HG03039 (cell line): ENCODE measurements around the gene FER1L5.

Experiments used
- ATAC-seq: cut with Tn5 transposase; IDR thresholded peaks from one replicate; pipeline ENCODE4 v1.9.1; 2021; ENCODE audit warnings: mild to moderate bottlenecking, moderate library complexity; ENCODE audit not compliant: unreplicated experiment

FER1L5 gene

DNA sequence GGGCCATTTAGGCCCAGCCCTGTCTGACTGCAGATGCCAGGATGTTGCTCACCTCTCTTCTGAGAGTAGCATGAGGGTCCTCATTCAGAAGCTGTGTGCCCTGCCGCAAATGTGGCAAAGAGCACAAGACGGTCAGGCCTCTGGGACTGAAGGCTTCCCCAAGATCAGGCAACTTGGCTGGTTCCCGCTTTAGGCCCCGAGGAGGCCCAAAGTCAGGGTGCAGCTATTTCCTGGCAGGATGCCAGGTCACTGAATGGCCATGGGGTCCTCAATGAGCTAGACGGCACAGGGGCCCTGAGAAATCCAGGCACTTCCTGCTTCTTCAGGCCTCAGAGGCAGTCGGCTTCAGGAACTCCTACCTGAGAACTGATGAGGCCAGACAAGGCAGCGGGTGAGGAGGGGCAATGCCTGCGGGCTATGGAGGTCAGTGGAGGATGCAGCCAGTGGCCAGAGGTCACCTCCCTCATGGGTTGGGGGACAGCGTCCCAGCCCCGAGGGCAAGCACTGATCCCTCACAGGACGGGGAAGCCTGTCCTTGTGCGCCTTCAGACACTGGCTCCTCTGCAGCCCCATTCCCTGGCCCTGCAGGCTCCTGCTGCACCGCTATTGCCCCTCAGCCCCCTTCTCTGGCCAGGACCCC lies 52.4 kb downstream of the FER1L5 start:
- ATAC-seq, result no peak

DNA sequence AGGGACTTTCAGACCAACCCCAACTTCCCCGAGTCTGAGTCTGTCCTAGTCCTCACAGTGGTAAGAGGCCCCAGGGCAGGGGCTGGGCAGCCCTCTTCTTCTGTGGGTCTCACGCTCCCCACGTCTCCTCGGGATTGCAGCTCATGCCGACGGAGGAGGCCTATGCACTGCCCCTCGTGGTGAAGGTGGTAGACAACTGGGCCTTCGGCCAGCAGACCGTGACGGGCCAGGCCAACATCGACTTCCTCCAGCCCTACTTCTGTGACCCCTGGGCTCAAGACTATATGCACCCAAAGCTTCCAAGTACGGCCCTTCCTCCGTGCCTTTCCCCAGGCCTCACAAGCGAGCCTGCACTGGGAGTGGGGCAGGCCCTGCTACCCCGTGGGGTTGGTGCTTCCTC lies 53.0 kb downstream of the FER1L5 start:
- ATAC-seq, result no peak

DNA sequence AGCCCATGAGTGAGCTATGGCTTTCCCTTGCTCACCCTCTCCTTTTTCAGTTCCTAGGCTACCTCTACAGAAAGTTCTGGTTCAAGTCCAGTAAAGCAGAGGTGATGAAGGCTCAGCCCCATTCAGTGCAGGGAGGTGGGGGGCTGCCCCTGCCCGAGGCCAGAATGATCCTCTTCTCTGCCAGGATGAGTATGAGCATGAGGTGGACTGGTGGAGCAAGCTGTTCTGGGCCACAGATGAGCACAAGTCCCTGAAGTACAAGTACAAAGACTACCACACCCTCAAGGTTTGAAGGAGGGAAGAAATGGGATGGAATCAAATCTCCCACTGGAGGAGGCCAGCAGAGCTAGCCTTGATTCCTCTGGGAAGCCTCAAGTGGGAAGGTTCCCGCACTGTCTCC lies 54.9 kb downstream of the FER1L5 start:
- ATAC-seq, result no peak

DNA sequence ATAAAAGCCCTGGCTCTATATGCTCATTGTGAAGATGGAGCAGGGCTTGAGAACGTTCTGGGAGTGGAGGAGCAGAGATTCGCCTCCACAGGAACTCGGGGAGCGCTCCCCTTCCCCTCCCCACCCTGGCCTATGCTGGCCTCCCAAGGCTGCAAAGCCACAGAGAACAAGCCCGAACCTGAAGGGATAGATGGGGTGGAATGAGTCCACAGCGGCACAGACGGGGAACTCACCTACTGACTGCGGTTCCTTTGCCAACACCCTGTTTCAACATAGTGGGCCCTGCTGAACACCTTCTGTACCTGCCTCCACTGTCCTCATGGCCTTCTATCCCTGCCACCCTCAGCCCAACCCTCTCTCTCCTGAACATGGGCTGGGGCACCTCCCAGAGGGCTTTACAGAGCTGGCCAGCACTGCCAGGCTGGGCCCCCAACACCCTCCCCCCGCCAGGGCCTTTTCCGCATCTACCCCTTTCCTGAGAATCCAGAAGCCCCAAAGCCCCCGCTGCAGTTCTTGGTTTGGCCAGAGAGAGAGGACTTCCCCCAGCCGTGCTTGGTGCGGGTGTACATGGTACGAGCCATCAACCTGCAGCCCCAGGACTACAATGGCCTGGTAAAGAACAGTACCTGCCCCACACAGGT lies 55.8 kb downstream of the FER1L5 start:
- ATAC-seq, result no peak

DNA sequence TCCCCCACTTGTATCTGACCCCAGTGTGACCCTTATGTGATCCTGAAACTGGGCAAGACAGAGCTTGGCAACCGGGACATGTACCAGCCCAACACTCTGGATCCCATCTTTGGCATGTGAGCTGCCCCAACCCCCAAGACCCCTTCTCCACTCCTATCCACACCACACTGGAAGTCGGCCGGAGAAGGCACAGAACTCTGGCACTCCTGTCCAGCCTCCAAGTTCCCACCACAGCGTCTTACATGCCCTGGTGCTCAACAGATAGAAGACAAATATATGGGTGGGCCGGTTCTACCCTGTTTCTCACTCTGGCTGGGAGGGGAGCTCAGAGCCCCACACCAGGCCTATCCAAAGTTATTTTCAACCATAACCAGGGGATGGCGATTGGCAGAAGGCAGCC lies 56.5 kb downstream of the FER1L5 start:
- ATAC-seq, result no peak

DNA sequence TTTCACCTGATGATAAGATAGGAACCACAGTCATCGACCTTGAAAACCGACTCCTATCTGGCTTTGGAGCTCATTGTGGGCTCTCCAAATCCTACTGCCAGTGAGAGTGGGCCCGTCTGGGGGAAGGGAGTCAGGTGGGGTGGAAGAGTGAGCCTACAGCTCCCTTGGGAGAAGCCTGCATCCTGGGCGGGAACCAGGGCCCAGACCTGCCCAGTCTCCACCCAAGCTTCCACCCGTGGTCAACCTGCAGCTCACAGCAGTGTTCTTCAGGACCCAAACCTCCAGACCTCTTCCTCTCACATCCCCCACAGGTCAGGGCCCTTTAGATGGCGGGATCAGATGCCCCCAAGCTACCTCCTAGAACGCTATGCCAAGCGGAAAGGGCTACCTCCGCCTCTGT lies 57.1 kb downstream of the FER1L5 start:
- ATAC-seq, result no peak

DNA sequence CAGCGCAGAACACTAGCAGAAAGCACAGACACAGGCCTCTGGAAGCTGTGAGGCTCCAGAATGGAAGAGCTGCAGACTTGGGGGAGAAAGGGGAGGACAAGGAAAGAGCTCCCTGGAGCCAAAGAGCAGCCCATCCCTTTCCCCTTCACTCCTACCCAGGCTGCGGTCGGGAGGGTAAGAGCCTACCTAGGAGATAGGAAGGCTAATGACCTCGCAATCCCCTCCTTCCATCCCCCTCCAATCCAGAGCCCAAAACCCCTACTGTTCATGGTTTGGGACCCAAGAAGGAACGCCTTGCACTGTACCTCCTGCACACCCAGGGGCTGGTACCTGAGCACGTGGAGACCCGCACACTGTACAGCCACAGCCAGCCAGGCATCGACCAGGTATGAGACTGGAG lies 57.5 kb downstream of the FER1L5 start:
- no peak for ATAC-seq

DNA sequence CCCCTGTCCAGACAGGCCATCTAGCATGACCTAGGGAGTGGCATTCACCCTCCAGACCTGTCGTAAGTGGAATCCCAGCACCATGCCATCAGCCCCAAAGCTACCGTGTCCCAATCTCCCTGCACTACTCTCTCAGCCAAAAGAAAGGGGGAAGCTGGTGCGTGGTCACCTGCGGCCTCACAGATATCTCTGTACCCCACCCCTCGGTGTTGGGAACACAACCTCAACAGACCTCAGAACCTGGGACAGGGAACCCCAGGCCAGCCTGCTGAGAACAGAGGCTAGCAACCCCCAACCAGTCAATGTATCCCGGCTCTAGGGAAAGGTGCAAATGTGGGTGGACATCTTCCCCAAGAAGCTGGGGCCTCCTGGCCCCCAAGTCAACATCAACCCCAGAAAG lies 59.1 kb downstream of the FER1L5 start:
- ATAC-seq, result no peak

DNA sequence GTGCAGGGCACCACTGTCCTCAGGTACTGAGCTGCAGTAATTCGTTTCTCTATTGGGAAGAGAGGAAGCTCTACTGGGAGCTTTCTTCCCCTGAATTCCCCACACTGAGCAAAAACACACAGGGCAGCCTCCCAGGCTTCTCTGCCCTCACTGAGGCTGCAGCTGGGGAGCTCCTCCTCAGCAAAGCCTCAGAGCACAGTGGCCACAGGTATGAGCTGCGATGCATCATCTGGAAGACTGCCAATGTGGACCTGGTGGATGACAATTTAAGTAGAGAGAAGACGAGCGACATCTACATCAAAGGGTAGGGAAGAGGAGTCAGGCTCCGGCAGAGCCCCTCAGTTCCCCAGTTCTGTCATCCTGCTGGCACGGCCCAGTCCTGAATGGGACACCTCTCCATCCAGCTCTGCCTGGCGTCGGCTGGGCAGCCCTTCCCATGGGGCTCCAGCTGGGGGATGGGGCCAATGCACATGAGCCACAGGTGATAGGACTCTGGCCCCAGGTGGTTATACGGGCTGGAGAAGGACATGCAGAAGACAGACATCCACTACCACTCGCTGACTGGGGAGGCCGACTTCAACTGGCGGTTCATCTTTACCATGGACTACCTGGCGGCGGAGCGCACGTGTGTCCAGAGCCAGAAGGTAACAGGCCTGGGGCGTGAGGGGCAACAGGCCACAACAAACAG lies 59.7 kb downstream of the FER1L5 start:
- no peak for ATAC-seq

DNA sequence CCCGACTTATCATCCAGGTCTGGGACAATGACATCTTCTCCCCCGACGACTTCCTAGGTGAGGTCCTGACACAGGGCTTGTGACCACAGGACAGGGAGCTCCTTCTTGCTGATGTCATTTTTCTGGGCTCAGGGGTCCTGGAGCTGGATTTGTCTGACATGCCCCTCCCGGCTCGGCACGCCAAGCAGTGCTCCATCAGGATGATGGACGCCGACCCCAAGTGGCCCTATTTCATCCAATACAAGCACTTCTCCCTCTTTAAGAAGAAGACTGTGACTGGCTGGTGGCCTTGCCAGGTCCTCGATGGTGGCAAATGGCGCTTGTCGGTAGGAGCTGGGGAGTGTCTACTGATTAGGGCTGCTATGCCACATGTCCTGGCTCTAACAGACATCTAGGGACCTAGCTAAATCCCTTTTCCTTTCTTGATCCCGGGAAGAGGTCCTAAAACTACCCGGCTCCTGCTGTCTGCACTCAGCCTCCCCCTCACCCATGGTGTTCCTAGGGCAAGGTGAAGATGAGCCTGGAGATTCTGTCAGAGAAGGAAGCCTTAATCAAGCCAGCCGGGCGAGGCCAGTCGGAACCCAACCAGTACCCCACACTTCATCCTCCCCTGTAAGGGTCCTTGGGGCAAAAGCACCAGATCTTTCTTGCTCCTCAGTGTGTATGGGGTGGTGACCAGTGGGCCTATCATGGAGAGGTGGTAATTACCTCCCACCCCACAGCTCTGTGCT lies 60.6 kb downstream of the FER1L5 start:
- ATAC-seq, result no peak

DNA sequence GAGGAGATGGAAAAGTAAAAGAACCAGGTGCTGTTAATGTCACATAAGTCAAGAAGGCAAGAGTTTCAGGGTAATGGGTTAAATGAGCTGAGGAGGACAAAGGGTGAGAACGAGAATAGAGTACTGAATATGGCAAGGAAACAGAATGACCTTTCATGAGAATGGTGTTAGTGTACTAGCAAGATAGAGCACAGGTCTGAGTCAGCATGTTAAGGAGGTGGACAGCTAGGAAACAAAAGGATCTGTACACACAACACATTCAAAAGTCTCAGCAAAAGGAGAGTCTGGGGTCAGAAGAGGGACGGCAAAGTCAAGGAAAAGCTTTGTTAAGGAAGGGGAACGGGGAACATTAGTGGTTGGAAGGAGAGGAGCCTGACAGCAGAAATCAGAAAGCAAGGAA lies 68.4 kb downstream of the FER1L5 start:
- ATAC-seq, result no peak

DNA sequence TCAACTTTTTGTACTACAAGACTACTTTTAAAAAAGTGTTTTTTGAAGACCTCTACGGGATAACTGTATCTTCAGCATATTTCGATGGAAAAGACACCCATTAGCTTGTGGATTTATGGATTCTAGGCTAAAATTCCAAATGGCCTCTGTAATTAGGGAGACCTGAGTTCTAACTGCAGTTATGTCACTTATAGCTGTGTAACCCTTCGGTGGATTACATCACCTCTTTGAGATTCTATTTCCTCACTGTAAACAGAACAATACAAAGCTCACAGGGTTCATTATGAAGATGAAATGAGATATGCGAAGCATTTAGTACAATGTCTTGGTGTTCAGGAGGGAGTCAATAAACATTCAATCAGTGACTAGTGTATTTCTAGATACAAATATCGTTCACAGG lies 73.1 kb downstream of the FER1L5 start:
- ATAC-seq, result no peak

DNA sequence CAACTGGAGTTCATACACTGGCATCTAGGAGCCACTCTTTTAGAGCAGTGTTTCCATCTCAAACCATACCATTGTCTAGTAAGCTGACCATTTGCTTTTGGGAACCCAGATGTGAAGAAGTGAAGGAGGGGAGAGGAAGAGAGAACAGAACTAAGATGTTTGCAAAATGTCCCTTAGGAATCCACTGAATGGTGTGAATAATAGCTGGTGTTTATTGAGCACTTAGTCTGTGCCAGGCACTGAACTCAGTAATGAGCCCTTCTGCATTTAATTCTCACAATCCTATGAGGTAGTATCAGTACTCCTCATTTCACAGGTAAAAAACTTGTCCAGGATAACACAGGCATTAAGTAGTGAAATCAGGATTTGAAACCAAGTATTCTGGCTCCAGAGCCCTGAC lies 73.8 kb downstream of the FER1L5 start:
- no peak for ATAC-seq

DNA sequence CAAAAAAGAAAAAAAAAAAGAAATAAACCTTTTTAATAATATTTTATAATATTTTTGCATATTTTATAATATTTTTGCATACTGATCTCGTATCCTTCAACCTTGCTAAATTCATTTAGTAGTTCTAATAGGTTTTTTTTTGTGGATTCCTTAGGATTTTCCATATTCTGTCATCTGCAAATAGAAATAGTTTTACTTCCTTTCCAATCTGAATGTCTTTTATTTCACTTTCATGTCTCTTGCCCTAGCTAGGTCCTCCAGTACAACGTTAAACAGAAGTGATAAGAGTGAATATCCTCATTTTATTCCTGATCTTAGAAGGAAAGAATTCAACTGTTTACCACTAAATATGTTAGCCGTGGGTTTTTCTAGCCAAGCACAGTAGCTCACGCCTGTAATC lies 83.6 kb downstream of the FER1L5 start:
- no peak for ATAC-seq

DNA sequence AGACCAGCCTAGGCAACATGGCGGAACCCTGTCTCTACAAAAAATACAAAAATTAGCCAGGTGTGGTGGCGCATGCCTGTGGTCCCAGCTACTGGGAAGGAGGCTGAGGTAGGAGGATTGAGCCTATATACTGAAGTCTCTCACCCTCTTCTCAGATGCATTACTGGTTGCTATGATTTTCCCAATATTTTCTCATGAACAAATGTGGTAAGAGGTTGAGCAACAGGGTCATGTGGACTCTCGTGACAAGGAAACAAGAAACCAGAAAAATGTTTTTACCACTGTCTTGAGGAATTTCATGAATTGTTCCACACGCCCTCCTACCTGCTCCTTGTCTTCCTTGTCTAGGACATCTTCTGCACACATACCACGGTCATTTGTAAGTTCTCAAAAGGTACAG lies 84.9 kb downstream of the FER1L5 start:
- ATAC-seq, result no peak

DNA sequence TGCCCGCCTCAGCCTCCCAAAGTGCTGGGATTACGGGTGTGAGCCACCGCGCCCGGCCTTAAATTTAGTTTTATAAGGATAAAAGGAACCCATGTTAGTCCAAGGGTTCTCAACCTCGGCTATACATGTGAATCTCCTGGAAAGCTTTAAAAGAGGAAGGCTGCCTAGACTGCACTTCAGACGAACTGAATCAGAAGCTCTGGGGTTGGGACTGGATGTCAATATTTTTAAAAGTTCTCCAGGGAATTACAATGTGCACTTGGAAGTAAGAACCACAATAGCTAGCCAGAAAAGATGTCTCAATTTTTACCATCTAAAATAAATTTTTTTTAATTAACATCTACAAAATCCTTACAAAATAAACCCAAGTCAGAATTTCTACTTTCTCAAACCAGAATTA lies 87.2 kb downstream of the FER1L5 start:
- no peak for ATAC-seq

DNA sequence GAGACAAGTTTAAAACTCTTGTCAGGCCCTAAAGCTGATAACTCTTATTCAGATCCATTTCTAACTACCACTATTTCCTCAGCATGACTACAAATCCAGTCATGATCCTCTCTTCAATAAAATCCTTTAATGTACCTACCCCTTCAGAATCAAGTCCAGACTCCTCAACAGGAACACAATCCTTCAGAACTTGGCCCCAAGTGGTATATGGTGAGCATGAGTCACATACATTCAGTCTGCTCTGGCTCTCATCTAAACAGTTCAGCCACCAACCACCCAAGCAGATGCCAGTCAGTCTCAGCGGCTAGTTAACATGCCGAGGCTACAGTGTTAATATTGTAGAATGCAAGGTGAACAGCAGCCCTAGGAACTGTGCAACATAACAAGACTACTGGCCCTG lies 87.6 kb downstream of the FER1L5 start:
- ATAC-seq, result no peak

DNA sequence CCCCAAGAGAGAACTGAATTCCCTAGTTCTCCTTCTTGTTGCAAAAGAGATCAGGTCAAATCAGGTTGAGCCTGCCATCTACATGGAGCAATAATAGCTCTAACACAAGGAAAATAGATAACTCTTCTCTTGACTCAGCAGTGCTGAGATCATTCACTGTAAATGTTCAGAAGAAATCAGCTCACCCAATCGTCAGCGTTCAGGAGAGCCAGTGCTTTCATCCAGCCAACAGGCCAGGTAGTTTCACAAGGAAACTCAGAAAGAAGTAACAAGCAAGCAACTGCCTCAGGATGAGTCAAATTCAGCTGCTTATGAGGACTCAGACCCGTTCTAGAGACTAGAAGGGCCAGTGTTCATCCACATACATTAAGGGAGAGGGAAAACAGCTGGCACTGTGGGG lies 91.4 kb downstream of the FER1L5 start:
- ATAC-seq, result no peak

DNA sequence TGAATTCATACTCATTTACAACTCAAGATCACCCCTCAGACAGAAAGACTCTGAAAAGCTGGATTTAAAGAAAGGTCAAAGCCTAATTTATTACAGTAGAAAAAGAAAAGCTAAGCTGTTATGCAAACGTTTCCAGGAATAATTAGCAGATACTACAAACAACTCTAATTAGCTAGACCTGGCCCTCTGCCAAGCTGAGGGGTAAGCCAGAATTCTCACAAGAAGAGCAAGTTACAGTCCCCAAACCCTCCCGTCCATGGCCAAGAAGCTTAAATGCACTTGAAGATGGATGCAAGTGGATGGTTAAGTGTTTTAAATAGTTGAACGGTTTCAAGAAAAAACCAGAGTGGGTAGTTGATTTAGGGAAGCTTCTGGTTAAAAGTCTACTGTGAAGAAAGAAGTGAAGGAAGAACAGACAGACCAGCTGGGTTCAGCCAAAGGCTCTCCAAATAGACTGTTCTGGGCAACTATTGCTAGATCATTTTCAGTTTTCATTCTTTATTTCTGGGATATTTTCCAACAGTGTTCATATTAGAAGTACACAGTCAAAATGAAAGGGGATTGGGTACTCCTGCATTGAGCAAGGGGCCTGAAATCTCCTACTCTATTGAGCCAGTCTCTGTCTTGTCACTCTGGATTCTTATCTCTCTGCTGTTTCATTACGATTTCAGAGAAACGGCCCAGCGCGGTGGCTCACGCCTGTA lies 92.5 kb downstream of the FER1L5 start:
- no peak for ATAC-seq

DNA sequence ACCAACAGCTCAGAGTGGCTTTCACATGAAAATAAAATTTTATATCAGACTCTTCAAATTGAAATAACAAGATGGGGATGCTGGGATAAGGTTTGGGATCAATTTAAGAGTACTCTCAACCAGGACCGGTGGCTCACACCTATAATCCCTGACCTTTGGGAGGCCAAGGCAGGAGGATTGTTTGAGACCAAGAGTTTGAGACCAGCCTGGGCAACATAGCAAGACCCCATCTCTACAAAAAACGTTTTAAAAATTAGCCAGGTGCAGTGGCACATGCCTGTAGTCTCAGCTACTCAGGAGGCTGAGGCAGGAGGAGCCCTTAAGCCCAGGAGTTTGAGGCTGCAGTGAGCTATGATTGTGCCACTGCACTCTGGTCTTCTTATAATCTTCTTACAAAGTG lies 94.7 kb downstream of the FER1L5 start:
- ATAC-seq, result no peak

DNA sequence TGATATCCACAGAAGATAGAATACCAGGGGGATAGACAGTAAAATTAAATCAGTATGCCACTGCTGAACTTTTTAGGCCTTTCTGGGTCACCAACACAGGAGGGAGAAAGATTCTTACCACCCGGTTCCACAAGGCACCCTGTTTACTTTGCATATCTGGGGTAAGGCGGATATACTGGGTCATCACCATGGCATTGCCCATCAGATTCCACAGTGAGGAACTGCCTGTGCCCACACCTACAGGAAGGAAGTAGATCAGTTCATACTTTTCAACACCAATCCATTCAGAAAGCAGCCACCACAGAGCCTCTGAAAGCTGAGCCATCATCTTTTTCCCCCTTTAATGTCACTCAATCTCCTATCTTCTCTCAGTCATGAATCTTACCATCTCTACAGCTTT lies 95.3 kb downstream of the FER1L5 start:
- no peak for ATAC-seq
